HepG2 (cell line): ENCODE measurements around the gene GPD1. TPM values are rescaled to one million over a fixed set of nuclear protein-coding genes. Genes with fewer than 3 reads are reported as not detected.

ENCODE experiments used
- ARNT2 ChIP-seq: sonication (generic); formaldehyde crosslinking; IDR thresholded peaks from 2 replicates; pipeline ENCODE4 v1.8.0; 2022; ENCODE audit warnings: mild to moderate bottlenecking, low read depth, missing genetic modification reagents, moderate library complexity
- ATF5 ChIP-seq: sonication (generic); formaldehyde crosslinking; IDR thresholded peaks from 2 replicates; pipeline ENCODE4 v1.4.0; 2020; ENCODE audit warnings: mild to moderate bottlenecking, low read depth, missing genetic modification reagents
- JUNB ChIP-seq: sonication (generic); formaldehyde crosslinking; IDR thresholded peaks from 2 replicates; pipeline ENCODE4 v1.8.0; 2022; ENCODE audit warnings: missing genetic modification reagents, mild to moderate bottlenecking, borderline replicate concordance
- NFKBIZ ChIP-seq: IDR thresholded peaks from 2 replicates; pipeline ENCODE4 v1.6.1; 2018; ENCODE audit warnings: missing genetic modification reagents, missing compliant biosample characterization
- PAX8 ChIP-seq: sonication (generic); formaldehyde crosslinking; IDR thresholded peaks from 2 replicates; pipeline ENCODE4 v1.8.0; 2022; ENCODE audit warnings: mild to moderate bottlenecking, missing genetic modification reagents, borderline replicate concordance
- PRMT3 ChIP-seq: sonication (generic); formaldehyde crosslinking; IDR thresholded peaks from 2 replicates; pipeline ENCODE4 v1.8.1; 2022; ENCODE audit warnings: low read depth, mild to moderate bottlenecking, moderate library complexity, missing genetic modification reagents, borderline replicate concordance
- RFX5 ChIP-seq: IDR thresholded peaks from 2 replicates; pipeline ENCODE4 v1.6.1; 2011; ENCODE audit warnings: low read depth, low read length, improper control_type of control experiment
- SIN3A ChIP-seq: IDR thresholded peaks from 2 replicates; pipeline ENCODE4 v1.6.1; 2011; ENCODE audit warnings: low read depth, mild to moderate bottlenecking, control low read depth, low read length, borderline replicate concordance
- THAP11 ChIP-seq: IDR thresholded peaks from 2 replicates; pipeline ENCODE4 v1.6.1; 2016; ENCODE audit warnings: missing biosample characterization, missing genetic modification reagents
- ZBTB10 ChIP-seq: sonication (generic); formaldehyde crosslinking; IDR thresholded peaks from 2 replicates; pipeline ENCODE4 v1.4.0; 2020; ENCODE audit warnings: missing genetic modification reagents, borderline replicate concordance
- ZNF280D ChIP-seq: sonication (generic); formaldehyde crosslinking; IDR thresholded peaks from 2 replicates; pipeline ENCODE4 v1.5.1; 2020; ENCODE audit warnings: mild to moderate bottlenecking, missing genetic modification reagents
- ZNF34 ChIP-seq: sonication (generic); formaldehyde crosslinking; IDR thresholded peaks from 2 replicates; pipeline ENCODE4 v1.4.0; 2020; ENCODE audit warnings: mild to moderate bottlenecking, missing genetic modification reagents, borderline replicate concordance
- ZNF577 ChIP-seq: sonication (generic); formaldehyde crosslinking; IDR thresholded peaks from 2 replicates; pipeline ENCODE4 v1.4.0; 2020; ENCODE audit warnings: mild to moderate bottlenecking, low read depth, missing genetic modification reagents, borderline replicate concordance
- ZNF770 ChIP-seq: sonication (generic); formaldehyde crosslinking; IDR thresholded peaks from 2 replicates; pipeline ENCODE4 v1.5.0; 2020; ENCODE audit warnings: mild to moderate bottlenecking, missing genetic modification reagents
- polyA plus RNA-seq, 8 experiments: library from polyadenylated mRNA; depleted of rRNA in 3 of 8; stranded (reverse) in 7 of 8; unstranded in 1 of 8; fragments of >200 nt; fragmentation: Illumina TruSeq in 4 of 8; extraction: Trizol in 4 of 8; gene quantifications; 2 replicates each; pipeline versions ENCODE4 v1.2.1 to v1.2.3, GENCODE V29; 2011 to 2016; ENCODE audit warnings: low read depth in 4 of 8, missing spikeins in 1 of 8, mixed read lengths in 1 of 8; ENCODE audit not compliant: insufficient read depth in 1 of 8
- total RNA-seq, 5 experiments: library from RNA; depleted of rRNA; stranded (reverse); fragments of >200 nt; fragmentation: Illumina TruSeq; extraction: Trizol; gene quantifications; 2 replicates each; pipeline ENCODE4 v1.2.3, GENCODE V29; 2016; ENCODE audit warnings: low read depth in 1 of 5
- TF ChIP-seq, protein P1 (sequence below): sonication (generic); formaldehyde crosslinking; IDR thresholded peaks from 2 replicates; pipeline ENCODE4 v1.4.0; 2020; ENCODE audit warnings: missing genetic modification reagents, borderline replicate concordance

Gene GPD1
- total and polyA plus RNA-seq, 2 of the 13 experiments (the other 11 are each of a cell fraction or from before 2014, with no cell fraction given), result 3.7 to 30.6 TPM

GRCh38 chr12:50103767-50104321 is at the start of gene GPD1 (continued):
- TF ChIP-seq ZNF280D (0 out of 2 replicates have a peak, but pooled peaks have one; percentile 29), THAP11 (CRISPR knock-in tag) (peak; percentile 27; the same call in 1 of the 2 replicates), ZNF577 (CRISPR knock-in tag) (no peak), JUNB (CRISPR knock-in tag) (no peak), PRMT3 (CRISPR knock-in tag) (no peak), ARNT2 (CRISPR knock-in tag) (0 out of 2 replicates have a peak, but pooled peaks have one; percentile 28), ZNF34 (no peak), NFKBIZ (CRISPR knock-in tag) (no peak), SIN3A (peak; percentile 86; the same call in 1 of the 2 replicates), ATF5 (no peak), ZNF770 (CRISPR knock-in tag) (0 out of 2 replicates have a peak, but pooled peaks have one; percentile 14), PAX8 (CRISPR knock-in tag) (no peak), RFX5 (no peak), ZBTB10 (CRISPR knock-in tag) (no peak)
- TF ChIP-seq, protein P1, sequence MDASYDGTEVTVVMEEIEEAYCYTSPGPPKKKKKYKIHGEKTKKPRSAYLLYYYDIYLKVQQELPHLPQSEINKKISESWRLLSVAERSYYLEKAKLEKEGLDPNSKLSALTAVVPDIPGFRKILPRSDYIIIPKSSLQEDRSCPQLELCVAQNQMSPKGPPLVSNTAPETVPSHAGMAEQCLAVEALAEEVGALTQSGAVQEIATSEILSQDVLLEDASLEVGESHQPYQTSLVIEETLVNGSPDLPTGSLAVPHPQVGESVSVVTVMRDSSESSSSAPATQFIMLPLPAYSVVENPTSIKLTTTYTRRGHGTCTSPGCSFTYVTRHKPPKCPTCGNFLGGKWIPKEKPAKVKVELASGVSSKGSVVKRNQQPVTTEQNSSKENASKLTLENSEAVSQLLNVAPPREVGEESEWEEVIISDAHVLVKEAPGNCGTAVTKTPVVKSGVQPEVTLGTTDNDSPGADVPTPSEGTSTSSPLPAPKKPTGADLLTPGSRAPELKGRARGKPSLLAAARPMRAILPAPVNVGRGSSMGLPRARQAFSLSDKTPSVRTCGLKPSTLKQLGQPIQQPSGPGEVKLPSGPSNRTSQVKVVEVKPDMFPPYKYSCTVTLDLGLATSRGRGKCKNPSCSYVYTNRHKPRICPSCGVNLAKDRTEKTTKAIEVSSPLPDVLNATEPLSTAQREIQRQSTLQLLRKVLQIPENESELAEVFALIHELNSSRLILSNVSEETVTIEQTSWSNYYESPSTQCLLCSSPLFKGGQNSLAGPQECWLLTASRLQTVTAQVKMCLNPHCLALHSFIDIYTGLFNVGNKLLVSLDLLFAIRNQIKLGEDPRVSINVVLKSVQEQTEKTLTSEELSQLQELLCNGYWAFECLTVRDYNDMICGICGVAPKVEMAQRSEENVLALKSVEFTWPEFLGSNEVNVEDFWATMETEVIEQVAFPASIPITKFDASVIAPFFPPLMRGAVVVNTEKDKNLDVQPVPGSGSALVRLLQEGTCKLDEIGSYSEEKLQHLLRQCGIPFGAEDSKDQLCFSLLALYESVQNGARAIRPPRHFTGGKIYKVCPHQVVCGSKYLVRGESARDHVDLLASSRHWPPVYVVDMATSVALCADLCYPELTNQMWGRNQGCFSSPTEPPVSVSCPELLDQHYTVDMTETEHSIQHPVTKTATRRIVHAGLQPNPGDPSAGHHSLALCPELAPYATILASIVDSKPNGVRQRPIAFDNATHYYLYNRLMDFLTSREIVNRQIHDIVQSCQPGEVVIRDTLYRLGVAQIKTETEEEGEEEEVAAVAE (CRISPR knock-in tag), result 0 out of 2 replicates have a peak, but pooled peaks have one; percentile 21
